ENCODE measurements around the gene IL7R. TPM values are rescaled to one million over a fixed set of nuclear protein-coding genes. Genes with fewer than 3 reads are reported as not detected.

The IL7R gene
- total and polyA plus RNA-seq, 2 of the 13 experiments (the other 11 are each of a cell fraction or from before 2014, with no cell fraction given): not detected

GRCh38 chr5:35819026-35819425 lies 37.7 kb upstream of the IL7R start:
- TF ChIP-seq HNF1A (IDR thresholded peaks at IDR 0.05; ENCODE audit: low read depth) (no peak), HNF1A (CRISPR knock-in tag; IDR thresholded peaks at IDR 0.05; ENCODE audit: borderline replicate concordance) (peak; percentile 50; the same call in 1 of the 2 replicates), HNF1B (CRISPR knock-in tag; IDR thresholded peaks at IDR 0.05) (no peak)
- ATAC-seq: peak; percentile 49; the same call in 2 of the 3 replicates
- intact Hi-C loops (cut with micrococcal nuclease; ENCODE audit: unreplicated experiment): no loop called here
- POLR2A ChIA-PET: no interaction called here
- no peak overlapping the region for H2AFZ ChIP-seq (ENCODE audit: low read length)
- BruUV-seq (replicated peaks): no TSS peak
- H3K27ac ChIP-seq (ENCODE audit: extremely low read length, insufficient read depth, low read length): no peak overlapping the region
- no peaks in the 10 kb centered on the region for H3K79me2 ChIP-seq (ENCODE audit: insufficient read depth, low read length)
- 0 out of 5 replicates have a peak, but pooled peaks cover 0 to 3% of the 10 kb centered on the region in 2 experiments for H3K27me3 ChIP-seq (ENCODE audit: control insufficient read depth in 1 of 2, insufficient read depth in 2 of 2, low read length in 2 of 2)
- H3K9ac ChIP-seq (ENCODE audit: insufficient read depth, low read depth, low read length): no peak overlapping the region
- CTCF ChIA-PET (ENCODE audit: low intra/inter-chr PET ratio, low total read pairs): no interaction called here
- in situ Hi-C loops (cut with HindIII; ENCODE audit: extremely low pct_ligation_motif_present, low pct_unique_long_range_greater_than_20kb): no loop called here
- no peak for FAIRE-seq
- no peaks in the 10 kb centered on the region for H4K20me1 ChIP-seq (ENCODE audit: insufficient read depth, low read length)
- peak; percentile 12 for DNase-seq (ENCODE audit: low spot score)
- peaks cover 9% of the 10 kb centered on the region for H3K4me1 ChIP-seq (ENCODE audit: insufficient read depth, low read length)
- no peaks in the 10 kb centered on the region for H3K36me3 ChIP-seq (replicated peaks in 1 of 2; ENCODE audit: control insufficient read depth in 1 of 2, insufficient read depth in 2 of 2, low read length in 2 of 2)
- no peak overlapping the region for H3K4me2 ChIP-seq (ENCODE audit: low read depth, low read length)
- H3K9me3 ChIP-seq (ENCODE audit: low read length): no peaks in the 10 kb centered on the region
- WGBS (ENCODE audit: low lambda C conversion rate): 28% methylated on average over 2 of the region's 2 CpGs
- H3K4me3 ChIP-seq (replicated peaks in 1 of 3; ENCODE audit: insufficient read depth in 1 of 3, low read depth in 2 of 3, low read length in 3 of 3): no peak overlapping the region

Data from HepG2 (cell line).